HepG2 (cell line): ENCODE data around the gene LST1. TPM values are rescaled to one million over a fixed set of nuclear protein-coding genes. Genes with fewer than 3 reads are reported as not detected.

ENCODE experiments used
- CC2D1A ChIP-seq: sonication (generic); formaldehyde crosslinking; IDR thresholded peaks from 2 replicates; pipeline ENCODE4 v1.8.1; 2023; ENCODE audit warnings: mild to moderate bottlenecking, missing genetic modification reagents
- DPF2 ChIP-seq: sonication (generic); formaldehyde crosslinking; IDR thresholded peaks from 2 replicates; pipeline ENCODE4 v1.4.0; 2020; ENCODE audit warnings: mild to moderate bottlenecking, low read depth, missing genetic modification reagents, borderline replicate concordance
- ETS1 ChIP-seq: sonication (generic); formaldehyde crosslinking; IDR thresholded peaks from 2 replicates; pipeline ENCODE4 v1.4.0; 2020; ENCODE audit warnings: missing genetic modification reagents
- FOXC1 ChIP-seq: sonication (generic); formaldehyde crosslinking; IDR thresholded peaks from 2 replicates; pipeline ENCODE4 v1.8.0; 2022; ENCODE audit warnings: mild to moderate bottlenecking, missing genetic modification reagents, borderline replicate concordance
- GABPB1 ChIP-seq: IDR thresholded peaks from 2 replicates; pipeline ENCODE4 v1.6.1; 2016; ENCODE audit warnings: mild to moderate bottlenecking, missing genetic modification reagents, moderate library complexity, missing compliant biosample characterization
- MAFK ChIP-seq, 2 experiments: IDR thresholded peaks in 1 of 2; conservative IDR thresholded peaks in 1 of 2; 2 replicates each; pipeline ENCODE4 v1.6.1; 2011; ENCODE audit warnings: improper control_type of control experiment in 2 of 2, low read length in 2 of 2
- MTF2 ChIP-seq: sonication (generic); formaldehyde crosslinking; IDR thresholded peaks from 2 replicates; pipeline ENCODE4 v1.5.0; 2020; ENCODE audit warnings: missing genetic modification reagents, borderline replicate concordance
- NFIB ChIP-seq: sonication (generic); formaldehyde crosslinking; IDR thresholded peaks from 2 replicates; pipeline ENCODE4 v1.9.0; 2021; ENCODE audit warnings: missing genetic modification reagents, mild to moderate bottlenecking, borderline replicate concordance
- NFKB2 ChIP-seq: sonication (generic); formaldehyde crosslinking; IDR thresholded peaks from 2 replicates; pipeline ENCODE4 v1.4.0; 2020; ENCODE audit warnings: missing genetic modification reagents, borderline replicate concordance
- NONO ChIP-seq, 2 experiments: fragments of 450-650 bp in 1 of 2; sonication (generic) in 1 of 2; formaldehyde crosslinking in 1 of 2; IDR thresholded peaks in 1 of 2; conservative IDR thresholded peaks in 1 of 2; 2 replicates each; pipeline versions ENCODE4 v1.6.1 to v1.8.0; 2017 to 2022; ENCODE audit warnings: mild to moderate bottlenecking in 1 of 2, missing genetic modification reagents in 1 of 2, moderate library complexity in 1 of 2
- PAF1 ChIP-seq: IDR thresholded peaks from 2 replicates; pipeline ENCODE4 v1.6.1; 2016; ENCODE audit warnings: missing genetic modification reagents, missing compliant biosample characterization
- PHF20 ChIP-seq: sonication (generic); formaldehyde crosslinking; IDR thresholded peaks from 2 replicates; pipeline ENCODE4 v1.5.0; 2020; ENCODE audit warnings: mild to moderate bottlenecking, missing genetic modification reagents
- PRPF4 ChIP-seq: fragments of 200-400 bp; formaldehyde crosslinking; IDR thresholded peaks from 2 replicates; pipeline ENCODE4 v1.6.1; 2016; ENCODE audit warnings: low read length, low read depth; ENCODE audit not compliant: poor library complexity, severe bottlenecking
- THYN1 ChIP-seq: sonication (generic); formaldehyde crosslinking; IDR thresholded peaks from 2 replicates; pipeline ENCODE4 v1.8.1; 2023; ENCODE audit warnings: low read depth, mild to moderate bottlenecking, moderate library complexity, missing genetic modification reagents, borderline replicate concordance
- ZBTB21 ChIP-seq: sonication (generic); formaldehyde crosslinking; IDR thresholded peaks from 2 replicates; pipeline ENCODE4 v1.4.0; 2020; ENCODE audit warnings: missing genetic modification reagents
- ZNF282 ChIP-seq: fragments of 450-650 bp; IDR thresholded peaks from 2 replicates; pipeline ENCODE4 v1.6.1; 2018; ENCODE audit not compliant: partially characterized antibody
- ZNF512 ChIP-seq: sonication (generic); formaldehyde crosslinking; IDR thresholded peaks from 2 replicates; pipeline ENCODE4 v1.4.0; 2020; ENCODE audit warnings: mild to moderate bottlenecking, missing genetic modification reagents
- ZNF660 ChIP-seq: sonication (generic); formaldehyde crosslinking; IDR thresholded peaks from 2 replicates; pipeline ENCODE4 v1.5.1; 2020; ENCODE audit warnings: mild to moderate bottlenecking, low read depth, missing genetic modification reagents, borderline replicate concordance
- ZNF761 ChIP-seq: sonication (generic); formaldehyde crosslinking; conservative IDR thresholded peaks from 2 replicates; pipeline ENCODE4 v1.4.0; 2020; ENCODE audit warnings: mild to moderate bottlenecking, missing genetic modification reagents
- polyA plus RNA-seq, 8 experiments: library from polyadenylated mRNA; depleted of rRNA in 3 of 8; stranded (reverse) in 7 of 8; unstranded in 1 of 8; fragments of >200 nt; fragmentation: Illumina TruSeq in 4 of 8; extraction: Trizol in 4 of 8; gene quantifications; 2 replicates each; pipeline versions ENCODE4 v1.2.1 to v1.2.3, GENCODE V29; 2011 to 2016; ENCODE audit warnings: low read depth in 4 of 8, missing spikeins in 1 of 8, mixed read lengths in 1 of 8; ENCODE audit not compliant: insufficient read depth in 1 of 8
- total RNA-seq, 5 experiments: library from RNA; depleted of rRNA; stranded (reverse); fragments of >200 nt; fragmentation: Illumina TruSeq; extraction: Trizol; gene quantifications; 2 replicates each; pipeline ENCODE4 v1.2.3, GENCODE V29; 2016; ENCODE audit warnings: low read depth in 1 of 5
- TF ChIP-seq, protein P1 (sequence below): sonication (generic); formaldehyde crosslinking; IDR thresholded peaks from 2 replicates; pipeline ENCODE4 v1.4.0; 2020; ENCODE audit warnings: missing genetic modification reagents

LST1 gene
- total and polyA plus RNA-seq, 2 of the 13 experiments (the other 11 are each of a cell fraction or from before 2014, with no cell fraction given): not detected

GRCh38 chr6:31580807-31581433 is 5.2 kb upstream of the LST1 start (continued):
- TF ChIP-seq, protein P1, sequence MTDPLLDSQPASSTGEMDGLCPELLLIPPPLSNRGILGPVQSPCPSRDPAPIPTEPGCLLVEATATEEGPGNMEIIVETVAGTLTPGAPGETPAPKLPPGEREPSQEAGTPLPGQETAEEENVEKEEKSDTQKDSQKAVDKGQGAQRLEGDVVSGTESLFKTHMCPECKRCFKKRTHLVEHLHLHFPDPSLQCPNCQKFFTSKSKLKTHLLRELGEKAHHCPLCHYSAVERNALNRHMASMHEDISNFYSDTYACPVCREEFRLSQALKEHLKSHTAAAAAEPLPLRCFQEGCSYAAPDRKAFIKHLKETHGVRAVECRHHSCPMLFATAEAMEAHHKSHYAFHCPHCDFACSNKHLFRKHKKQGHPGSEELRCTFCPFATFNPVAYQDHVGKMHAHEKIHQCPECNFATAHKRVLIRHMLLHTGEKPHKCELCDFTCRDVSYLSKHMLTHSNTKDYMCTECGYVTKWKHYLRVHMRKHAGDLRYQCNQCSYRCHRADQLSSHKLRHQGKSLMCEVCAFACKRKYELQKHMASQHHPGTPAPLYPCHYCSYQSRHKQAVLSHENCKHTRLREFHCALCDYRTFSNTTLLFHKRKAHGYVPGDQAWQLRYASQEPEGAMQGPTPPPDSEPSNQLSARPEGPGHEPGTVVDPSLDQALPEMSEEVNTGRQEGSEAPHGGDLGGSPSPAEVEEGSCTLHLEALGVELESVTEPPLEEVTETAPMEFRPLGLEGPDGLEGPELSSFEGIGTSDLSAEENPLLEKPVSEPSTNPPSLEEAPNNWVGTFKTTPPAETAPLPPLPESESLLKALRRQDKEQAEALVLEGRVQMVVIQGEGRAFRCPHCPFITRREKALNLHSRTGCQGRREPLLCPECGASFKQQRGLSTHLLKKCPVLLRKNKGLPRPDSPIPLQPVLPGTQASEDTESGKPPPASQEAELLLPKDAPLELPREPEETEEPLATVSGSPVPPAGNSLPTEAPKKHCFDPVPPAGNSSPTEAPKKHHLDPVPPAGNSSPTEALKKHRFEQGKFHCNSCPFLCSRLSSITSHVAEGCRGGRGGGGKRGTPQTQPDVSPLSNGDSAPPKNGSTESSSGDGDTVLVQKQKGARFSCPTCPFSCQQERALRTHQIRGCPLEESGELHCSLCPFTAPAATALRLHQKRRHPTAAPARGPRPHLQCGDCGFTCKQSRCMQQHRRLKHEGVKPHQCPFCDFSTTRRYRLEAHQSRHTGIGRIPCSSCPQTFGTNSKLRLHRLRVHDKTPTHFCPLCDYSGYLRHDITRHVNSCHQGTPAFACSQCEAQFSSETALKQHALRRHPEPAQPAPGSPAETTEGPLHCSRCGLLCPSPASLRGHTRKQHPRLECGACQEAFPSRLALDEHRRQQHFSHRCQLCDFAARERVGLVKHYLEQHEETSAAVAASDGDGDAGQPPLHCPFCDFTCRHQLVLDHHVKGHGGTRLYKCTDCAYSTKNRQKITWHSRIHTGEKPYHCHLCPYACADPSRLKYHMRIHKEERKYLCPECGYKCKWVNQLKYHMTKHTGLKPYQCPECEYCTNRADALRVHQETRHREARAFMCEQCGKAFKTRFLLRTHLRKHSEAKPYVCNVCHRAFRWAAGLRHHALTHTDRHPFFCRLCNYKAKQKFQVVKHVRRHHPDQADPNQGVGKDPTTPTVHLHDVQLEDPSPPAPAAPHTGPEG (CRISPR knock-in tag): peak; percentile 59; the same call in 1 of the 2 replicates
- TF ChIP-seq DPF2 (no peak), MAFK (conservative IDR thresholded peaks at IDR 0.05 in 1 of 2, IDR thresholded peaks at IDR 0.05 in 1 of 2; ENCODE audit: low read length in 2 of 2) (no peak), CC2D1A (no peak), NFKB2 (CRISPR knock-in tag) (peak; percentile 83), PAF1 (no peak), THYN1 (CRISPR knock-in tag) (no peak), ZBTB21 (no peak), MTF2 (CRISPR knock-in tag) (peak; percentile 99), NFIB (CRISPR knock-in tag) (no peak), ZNF660 (CRISPR knock-in tag) (no peak), ZNF282 (no peak), NONO (IDR thresholded peaks at IDR 0.05) (no peak), NONO (CRISPR knock-in tag; conservative IDR thresholded peaks at IDR 0.05) (peak; percentile 82), PHF20 (CRISPR knock-in tag) (peak; percentile 32), PRPF4 (no peak), GABPB1 (CRISPR knock-in tag) (peak; percentile 77), ZNF512 (no peak), ZNF761 (CRISPR knock-in tag) (no peak), FOXC1 (CRISPR knock-in tag) (peak; percentile 94), ETS1 (CRISPR knock-in tag) (no peak)
